Spleen (tissue), 7 donors: Measurements from ENCODE around the gene SORCS2.

Experiments used
- POLR2A ChIP-seq, 3 donors: fragments of 450-650 bp; IDR thresholded peaks; one replicate each; pipeline ENCODE4 v1.5.1; 2017; ENCODE audit warnings: antibody characterized with exemption in 3 of 3, mild to moderate bottlenecking in 1 of 3
- POLR2AphosphoS5 ChIP-seq, 3 donors: sonication (generic); formaldehyde crosslinking; IDR thresholded peaks; one replicate each; pipeline ENCODE4 v1.5.1; 2017; ENCODE audit warnings: antibody characterized with exemption in 3 of 3
- TF ChIP-seq, protein P1 (sequence below), 11 experiments: fragments of 200-600 bp in 7 of 11; fragments of 450-650 bp in 4 of 11; sonication (generic) in 4 of 11; IDR thresholded peaks in 8 of 11; conservative IDR thresholded peaks in 3 of 11; 1 replicate in 7 of 11; 2 replicates in 4 of 11; pipeline versions ENCODE4 v1.4.0 to v1.8.0; 2016 to 2021; ENCODE audit warnings: antibody characterized with exemption in 11 of 11, inconsistent platforms in 4 of 11, mild to moderate bottlenecking in 1 of 11
- donor health status: DM: no; HTN: no; CAD: no; lungs with moderate emphysema.
- donor health status: DM: no; HTN: no; CAD: no.
- donor health status: DM: no; HTN: no; CAD: no.

DNA sequence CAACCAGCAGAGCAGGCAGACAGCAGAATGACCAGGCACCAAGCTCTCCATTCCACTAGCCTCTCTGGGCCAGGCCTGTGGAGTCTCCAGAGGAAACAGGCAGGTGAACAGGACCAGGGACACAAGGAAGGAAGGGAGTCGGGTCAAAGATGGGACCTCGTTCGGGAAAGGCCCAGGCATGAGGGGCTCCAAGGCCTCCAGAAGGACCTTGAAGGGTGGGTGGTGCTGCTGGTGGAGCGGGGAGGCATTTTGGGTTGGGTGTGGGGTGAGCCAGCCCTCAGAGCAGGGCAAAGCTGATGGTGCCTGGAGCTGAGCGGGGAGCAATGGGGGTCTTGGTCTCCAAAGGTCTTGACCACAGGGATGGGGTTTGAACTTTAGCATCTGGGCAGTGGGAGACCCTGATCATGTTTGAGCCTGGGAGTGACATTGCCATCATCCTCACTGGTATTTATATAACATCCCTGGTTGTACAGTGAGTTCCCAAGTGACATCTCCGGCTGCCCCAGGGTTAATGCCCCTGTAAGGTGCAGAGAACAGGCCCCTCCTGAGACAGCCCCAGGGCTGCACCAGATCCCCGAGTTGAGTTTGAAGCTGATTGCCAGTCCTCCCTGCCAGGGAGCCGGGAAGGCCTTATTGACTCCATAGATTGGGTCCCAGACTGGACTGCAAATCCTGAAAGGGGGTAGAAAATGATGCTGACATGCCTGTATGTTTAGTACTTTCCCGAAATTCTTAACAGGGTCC, 189.7 kb downstream of the SORCS2 start:
- TF ChIP-seq, protein P1, sequence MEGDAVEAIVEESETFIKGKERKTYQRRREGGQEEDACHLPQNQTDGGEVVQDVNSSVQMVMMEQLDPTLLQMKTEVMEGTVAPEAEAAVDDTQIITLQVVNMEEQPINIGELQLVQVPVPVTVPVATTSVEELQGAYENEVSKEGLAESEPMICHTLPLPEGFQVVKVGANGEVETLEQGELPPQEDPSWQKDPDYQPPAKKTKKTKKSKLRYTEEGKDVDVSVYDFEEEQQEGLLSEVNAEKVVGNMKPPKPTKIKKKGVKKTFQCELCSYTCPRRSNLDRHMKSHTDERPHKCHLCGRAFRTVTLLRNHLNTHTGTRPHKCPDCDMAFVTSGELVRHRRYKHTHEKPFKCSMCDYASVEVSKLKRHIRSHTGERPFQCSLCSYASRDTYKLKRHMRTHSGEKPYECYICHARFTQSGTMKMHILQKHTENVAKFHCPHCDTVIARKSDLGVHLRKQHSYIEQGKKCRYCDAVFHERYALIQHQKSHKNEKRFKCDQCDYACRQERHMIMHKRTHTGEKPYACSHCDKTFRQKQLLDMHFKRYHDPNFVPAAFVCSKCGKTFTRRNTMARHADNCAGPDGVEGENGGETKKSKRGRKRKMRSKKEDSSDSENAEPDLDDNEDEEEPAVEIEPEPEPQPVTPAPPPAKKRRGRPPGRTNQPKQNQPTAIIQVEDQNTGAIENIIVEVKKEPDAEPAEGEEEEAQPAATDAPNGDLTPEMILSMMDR (IDR thresholded peaks at IDR 0.05 in 8 of 11, conservative IDR thresholded peaks at IDR 0.05 in 3 of 11): no peak
- TF ChIP-seq POLR2A (IDR thresholded peaks at IDR 0.05): no peak
- no peak for TF ChIP-seq POLR2AphosphoS5 (IDR thresholded peaks at IDR 0.05)
